Fibroblast of lung (primary cell): ENCODE data around the gene ALDH8A1. TPM values are rescaled to one million over a fixed set of nuclear protein-coding genes. Genes with fewer than 3 reads are reported as not detected.

ENCODE experiments used
- DNase-seq, 2 donors: peaks; one replicate each; pipeline versions ENCODE4 v3.0.0 to v3.0.0-alpha.2; 2010; ENCODE audit warnings: low read depth in 2 of 2
- H2AFZ ChIP-seq: 2 replicates; pipeline ENCODE4 v1.5.1; 2012; ENCODE audit warnings: low read length, control low read depth, inconsistent platforms
- H3K27ac ChIP-seq: 2 replicates; pipeline ENCODE4 v1.5.1; 2011; ENCODE audit warnings: low read length, control low read depth; ENCODE audit not compliant: insufficient read depth
- H3K27me3 ChIP-seq: 2 replicates; pipeline ENCODE4 v1.5.1; 2011; ENCODE audit warnings: mild to moderate bottlenecking, low read length; ENCODE audit not compliant: control insufficient read depth, insufficient read depth
- H3K36me3 ChIP-seq: 2 replicates; pipeline ENCODE4 v1.5.1; 2011; ENCODE audit warnings: low read length; ENCODE audit not compliant: control insufficient read depth, insufficient read depth
- H3K4me1 ChIP-seq: 2 replicates; pipeline ENCODE4 v1.5.1; 2011; ENCODE audit warnings: low read length; ENCODE audit not compliant: control insufficient read depth, insufficient read depth; ENCODE audit errors: extremely low read depth
- H3K4me2 ChIP-seq: 2 replicates; pipeline ENCODE4 v1.5.1; 2011; ENCODE audit warnings: low read length, control low read depth; ENCODE audit not compliant: insufficient read depth; ENCODE audit errors: extremely low read depth
- H3K4me3 ChIP-seq, 4 experiments: fragments of 200-600 bp in 1 of 4; sonication (generic) in 1 of 4; replicated peaks in 1 of 4; 2 replicates each; pipeline ENCODE4 v1.5.1; 2011 to 2016; ENCODE audit warnings: low read length in 4 of 4, low read depth in 3 of 4, mild to moderate bottlenecking in 3 of 4, control low read depth in 2 of 4, inconsistent platforms in 1 of 4, mixed read lengths in 1 of 4; ENCODE audit not compliant: insufficient read depth in 1 of 4; ENCODE audit errors: control extremely low read depth in 1 of 4
- H3K79me2 ChIP-seq: 2 replicates; pipeline ENCODE4 v1.5.1; 2012; ENCODE audit warnings: mild to moderate bottlenecking, low read length, inconsistent platforms; ENCODE audit not compliant: control insufficient read depth, insufficient read depth
- H3K9ac ChIP-seq: 2 replicates; pipeline ENCODE4 v1.5.1; 2011; ENCODE audit warnings: mild to moderate bottlenecking, low read length, control low read depth; ENCODE audit not compliant: insufficient read depth
- H3K9me3 ChIP-seq: 2 replicates; pipeline ENCODE4 v1.5.1; 2012; ENCODE audit warnings: low read depth, low read length; ENCODE audit not compliant: control insufficient read depth, insufficient read depth
- H4K20me1 ChIP-seq: 2 replicates; pipeline ENCODE4 v1.5.1; 2011; ENCODE audit warnings: low read length; ENCODE audit not compliant: control insufficient read depth, insufficient read depth; ENCODE audit errors: extremely low read depth
- EZH2 ChIP-seq: IDR thresholded peaks from 2 replicates; pipeline ENCODE4 v1.5.1; 2012; ENCODE audit warnings: low read length, control low read depth, mild to moderate bottlenecking; ENCODE audit errors: missing control alignments
- polyA plus RNA-seq, 2 donors: library from polyadenylated mRNA; depleted of rRNA in 1 of 2; stranded (reverse) in 1 of 2; unstranded in 1 of 2; fragments of >200 nt; gene quantifications; 2 replicates each; pipeline ENCODE4 v1.2.1, GENCODE V29; 2011 to 2012; ENCODE audit warnings: missing spikeins in 1 of 2
- total RNA-seq: library from RNA; depleted of rRNA; stranded (reverse); fragments of >200 nt; gene quantifications from 2 replicates; pipeline ENCODE4 v1.2.1, GENCODE V29; 2014
- TF ChIP-seq, protein P1 (sequence below), 2 donors: IDR thresholded peaks in 1 of 2; conservative IDR thresholded peaks in 1 of 2; 1 replicate in 1 of 2; 2 replicates in 1 of 2; pipeline ENCODE4 v1.5.1; 2011 to 2012; ENCODE audit warnings: low read length in 2 of 2, control low read depth in 1 of 2, inconsistent platforms in 1 of 2, low read depth in 1 of 2, mild to moderate bottlenecking in 1 of 2

ALDH8A1 gene
- total and polyA plus RNA-seq, 2 donors (not counting 1 experiment from before 2014, with no cell fraction given) = 0.11 to 0.50 TPM

DNA sequence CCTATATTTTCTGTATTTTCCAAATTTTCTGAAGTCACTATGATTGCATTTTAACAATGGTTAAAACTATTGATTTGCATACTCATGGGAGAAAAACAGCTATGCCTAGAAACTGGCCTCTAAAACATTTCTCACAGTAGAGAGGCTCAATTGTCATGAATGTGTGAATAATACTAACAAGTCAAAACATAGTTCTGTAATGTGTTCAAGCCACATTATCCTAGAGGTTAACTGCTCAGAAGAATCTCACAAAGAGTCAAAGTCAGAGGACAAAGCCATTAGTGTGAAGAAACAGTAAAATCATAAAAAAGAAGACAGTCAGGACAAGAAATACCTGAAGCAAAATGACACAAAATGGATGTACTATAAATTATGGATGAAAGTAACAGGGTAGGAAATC is 12.5 kb upstream of the ALDH8A1 start:
- Histone ChIP-seq H3K4me1 (no peaks in the 10 kb centered on the region), H2AFZ (no peak overlapping the region), H3K27ac (no peak overlapping the region), H3K36me3 (no peaks in the 10 kb centered on the region), H3K79me2 (no peaks in the 10 kb centered on the region), H4K20me1 (no peaks in the 10 kb centered on the region), H3K9me3 (no peaks in the 10 kb centered on the region), H3K4me2 (no peak overlapping the region), H3K4me3 (no peak overlapping the region), H3K27me3 (no peaks in the 10 kb centered on the region), H3K9ac (no peak overlapping the region)
- DNase-seq = no peak
- TF ChIP-seq, protein P1, sequence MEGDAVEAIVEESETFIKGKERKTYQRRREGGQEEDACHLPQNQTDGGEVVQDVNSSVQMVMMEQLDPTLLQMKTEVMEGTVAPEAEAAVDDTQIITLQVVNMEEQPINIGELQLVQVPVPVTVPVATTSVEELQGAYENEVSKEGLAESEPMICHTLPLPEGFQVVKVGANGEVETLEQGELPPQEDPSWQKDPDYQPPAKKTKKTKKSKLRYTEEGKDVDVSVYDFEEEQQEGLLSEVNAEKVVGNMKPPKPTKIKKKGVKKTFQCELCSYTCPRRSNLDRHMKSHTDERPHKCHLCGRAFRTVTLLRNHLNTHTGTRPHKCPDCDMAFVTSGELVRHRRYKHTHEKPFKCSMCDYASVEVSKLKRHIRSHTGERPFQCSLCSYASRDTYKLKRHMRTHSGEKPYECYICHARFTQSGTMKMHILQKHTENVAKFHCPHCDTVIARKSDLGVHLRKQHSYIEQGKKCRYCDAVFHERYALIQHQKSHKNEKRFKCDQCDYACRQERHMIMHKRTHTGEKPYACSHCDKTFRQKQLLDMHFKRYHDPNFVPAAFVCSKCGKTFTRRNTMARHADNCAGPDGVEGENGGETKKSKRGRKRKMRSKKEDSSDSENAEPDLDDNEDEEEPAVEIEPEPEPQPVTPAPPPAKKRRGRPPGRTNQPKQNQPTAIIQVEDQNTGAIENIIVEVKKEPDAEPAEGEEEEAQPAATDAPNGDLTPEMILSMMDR (conservative IDR thresholded peaks at IDR 0.05 in 1 of 2, IDR thresholded peaks at IDR 0.05 in 1 of 2; ENCODE audit: low read depth in 1 of 2, low read length in 2 of 2) = no peak
- no peak for TF ChIP-seq EZH2

DNA sequence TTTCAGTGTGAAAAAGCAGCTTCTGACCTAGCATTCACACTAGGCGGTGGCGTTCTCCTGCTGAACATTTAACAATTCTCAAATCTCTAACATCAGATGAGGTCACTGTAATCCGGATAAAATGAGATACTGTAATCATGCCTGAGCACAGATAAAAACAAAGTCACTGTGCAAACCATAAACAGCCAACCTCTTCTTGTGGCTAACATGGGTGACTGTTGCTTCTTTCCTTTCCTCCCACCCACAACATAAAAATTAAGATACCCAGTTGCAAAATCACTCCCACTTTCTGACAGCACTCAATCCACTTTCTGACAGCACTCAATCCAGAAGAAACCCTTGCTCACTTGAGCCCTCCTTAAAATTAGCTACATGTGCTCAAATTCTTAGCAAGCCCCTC is 11.5 kb upstream of the ALDH8A1 start:
- Histone ChIP-seq H3K27me3 (no peaks in the 10 kb centered on the region), H3K9me3 (no peaks in the 10 kb centered on the region), H3K4me2 (no peak overlapping the region), H3K4me3 (no peak overlapping the region), H4K20me1 (no peaks in the 10 kb centered on the region), H3K4me1 (no peaks in the 10 kb centered on the region), H3K36me3 (no peaks in the 10 kb centered on the region), H3K79me2 (no peaks in the 10 kb centered on the region), H3K9ac (no peak overlapping the region), H2AFZ (no peak overlapping the region), H3K27ac (no peak overlapping the region)
- no peak for DNase-seq
- TF ChIP-seq, protein P1 (conservative IDR thresholded peaks at IDR 0.05 in 1 of 2, IDR thresholded peaks at IDR 0.05 in 1 of 2; ENCODE audit: low read depth in 1 of 2, low read length in 2 of 2) = no peak
- TF ChIP-seq EZH2 = no peak

GRCh38 chr6:134959603-134960002 is 9.7 kb upstream of the ALDH8A1 start:
- Histone ChIP-seq H4K20me1 (no peaks in the 10 kb centered on the region), H3K4me1 (no peaks in the 10 kb centered on the region), H3K4me2 (no peak overlapping the region), H3K27ac (no peak overlapping the region), H3K9me3 (no peaks in the 10 kb centered on the region), H3K36me3 (no peaks in the 10 kb centered on the region), H3K27me3 (no peaks in the 10 kb centered on the region), H3K4me3 (no peak overlapping the region), H2AFZ (no peak overlapping the region), H3K9ac (no peak overlapping the region), H3K79me2 (no peaks in the 10 kb centered on the region)
- DNase-seq = no peak
- TF ChIP-seq EZH2 = no peak
- TF ChIP-seq, protein P1 (conservative IDR thresholded peaks at IDR 0.05 in 1 of 2, IDR thresholded peaks at IDR 0.05 in 1 of 2; ENCODE audit: low read depth in 1 of 2, low read length in 2 of 2) = no peak
